GM18951 (cell line): Measurements from ENCODE around the gene KRT13.

Experiments
- POLR2A ChIP-seq: IDR thresholded peaks from 4 replicates; pipeline ENCODE4 v1.6.1; 2011; ENCODE audit warnings: mild to moderate bottlenecking; ENCODE audit not compliant: insufficient read length, insufficient read depth; ENCODE audit errors: extremely low read depth
- in situ Hi-C: fragments of 300-500 bp; cut with MboI; formaldehyde crosslinking; loops from one replicate; pipeline ENCODE4 v1.12.0; 2022; ENCODE audit warnings: low sequenced_read_pairs, mixed read lengths, inconsistent platforms; ENCODE audit not compliant: unreplicated experiment

The KRT13 gene

GRCh38 chr17:41505007-41505808 lies at the start of gene KRT13:
KRT13 (minus strand) TSS chr17:41505612; CDS start chr17:41505550, 62 bp downstream.
- no peak for TF ChIP-seq POLR2A
- in situ Hi-C loops = no loop called here

DNA sequence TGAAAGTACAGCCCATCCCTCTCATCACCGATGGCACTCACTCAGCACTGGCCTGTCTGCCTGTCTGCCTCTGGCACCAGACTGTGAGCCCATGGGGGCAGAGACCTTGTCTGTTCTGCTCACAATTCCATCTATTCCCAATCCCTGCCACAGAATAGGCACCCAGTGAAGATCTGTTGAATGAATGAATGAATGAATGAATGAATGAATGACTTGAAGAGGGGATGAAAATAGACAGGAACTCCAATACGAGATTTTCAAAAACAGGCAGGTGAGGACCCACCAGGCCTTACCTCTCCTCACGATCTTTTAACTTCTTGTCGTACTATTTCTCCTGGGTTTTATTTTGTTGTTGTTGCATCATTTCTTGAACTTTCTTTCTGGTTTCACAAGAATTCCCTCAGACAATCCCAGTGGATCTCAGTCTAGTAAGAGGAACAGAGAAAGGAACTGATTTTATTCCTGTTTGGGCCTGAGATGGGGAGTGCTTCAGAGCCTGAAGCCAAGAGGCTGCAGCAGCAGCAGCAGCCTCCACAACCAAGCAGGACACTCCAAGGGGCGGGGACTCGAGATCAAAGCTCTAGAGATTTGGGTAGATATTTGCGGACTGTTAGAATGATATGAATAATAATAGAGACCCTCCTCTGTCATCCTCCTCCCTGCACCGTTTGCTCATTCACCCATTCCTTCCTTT lies 48.7 kb upstream of the KRT13 start:
- no peak for TF ChIP-seq POLR2A
- in situ Hi-C loops = loop anchor here (10.0 kb wide), 1 partner anchor 111 kb away; no protein-coding TSS in a partner anchor

- TF ChIP-seq POLR2A = no peak
- in situ Hi-C loops = loop anchor here (10.0 kb wide), 1 partner anchor 112 kb away; no protein-coding TSS in a partner anchor
These were observed 47.8 kb upstream of the KRT13 start for GRCh38 chr17:41553176-41553575.

DNA sequence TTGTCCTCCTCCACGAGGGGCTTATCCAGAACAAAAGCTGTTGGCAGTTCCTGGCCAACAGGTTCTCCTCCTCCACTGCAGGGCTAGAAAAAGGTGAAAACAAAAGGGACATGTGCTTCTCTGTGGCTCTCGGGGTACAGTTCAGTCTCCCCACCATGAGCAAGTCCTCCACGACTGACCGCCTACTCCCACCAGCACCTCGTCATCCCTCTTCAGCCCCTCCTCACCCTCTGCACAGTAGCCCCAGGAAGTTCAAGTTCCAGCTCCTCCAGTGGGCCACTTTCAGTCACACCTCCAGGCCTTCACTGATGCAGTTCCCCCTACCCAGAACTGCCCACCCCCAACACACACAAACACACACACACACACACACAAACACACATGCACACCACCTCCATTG lies 47.0 kb upstream of the KRT13 start:
- TF ChIP-seq POLR2A = no peak
- in situ Hi-C loops = loop anchor here (10.0 kb wide), 1 partner anchor 112 kb away; no protein-coding TSS in a partner anchor

- in situ Hi-C loops = loop anchor here (10.0 kb wide), 1 partner anchor 113 kb away; no protein-coding TSS in a partner anchor
These were observed 46.0 kb upstream of the KRT13 start for GRCh38 chr17:41551365-41551764.

DNA sequence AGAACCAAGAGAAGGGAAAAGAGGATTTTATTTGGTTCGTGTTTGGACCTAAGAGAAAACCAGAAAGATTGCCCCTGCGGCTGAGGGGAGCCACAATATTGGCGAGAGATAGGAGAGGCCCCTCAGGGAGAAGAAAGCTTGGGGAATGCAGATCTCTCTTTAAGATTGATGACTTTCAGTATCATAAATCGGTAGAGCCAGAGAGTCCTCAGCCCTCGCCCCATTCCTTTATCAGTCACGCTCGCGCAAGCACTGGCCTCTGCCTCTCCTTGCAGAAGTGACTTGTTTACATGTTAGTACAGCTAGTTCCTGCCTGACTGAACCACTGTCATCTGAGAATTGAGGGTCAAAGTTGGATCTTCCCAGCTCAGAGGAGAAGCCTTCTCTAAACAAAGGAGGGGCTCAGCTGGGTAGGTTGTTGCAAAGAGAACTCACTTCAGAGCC lies 44.2 kb upstream of the KRT13 start:
- in situ Hi-C loops = loop anchor here (10.0 kb wide), 1 partner anchor 115 kb away; no protein-coding TSS in a partner anchor
- no peak for TF ChIP-seq POLR2A

More at GRCh38 chr17:41551365-41551764, 46.0 kb upstream of the KRT13 start:
- no peak for TF ChIP-seq POLR2A

- no peak for TF ChIP-seq POLR2A
- in situ Hi-C loops = no loop called here
These were observed 43.6 kb upstream of the KRT13 start for GRCh38 chr17:41548844-41549595.

DNA sequence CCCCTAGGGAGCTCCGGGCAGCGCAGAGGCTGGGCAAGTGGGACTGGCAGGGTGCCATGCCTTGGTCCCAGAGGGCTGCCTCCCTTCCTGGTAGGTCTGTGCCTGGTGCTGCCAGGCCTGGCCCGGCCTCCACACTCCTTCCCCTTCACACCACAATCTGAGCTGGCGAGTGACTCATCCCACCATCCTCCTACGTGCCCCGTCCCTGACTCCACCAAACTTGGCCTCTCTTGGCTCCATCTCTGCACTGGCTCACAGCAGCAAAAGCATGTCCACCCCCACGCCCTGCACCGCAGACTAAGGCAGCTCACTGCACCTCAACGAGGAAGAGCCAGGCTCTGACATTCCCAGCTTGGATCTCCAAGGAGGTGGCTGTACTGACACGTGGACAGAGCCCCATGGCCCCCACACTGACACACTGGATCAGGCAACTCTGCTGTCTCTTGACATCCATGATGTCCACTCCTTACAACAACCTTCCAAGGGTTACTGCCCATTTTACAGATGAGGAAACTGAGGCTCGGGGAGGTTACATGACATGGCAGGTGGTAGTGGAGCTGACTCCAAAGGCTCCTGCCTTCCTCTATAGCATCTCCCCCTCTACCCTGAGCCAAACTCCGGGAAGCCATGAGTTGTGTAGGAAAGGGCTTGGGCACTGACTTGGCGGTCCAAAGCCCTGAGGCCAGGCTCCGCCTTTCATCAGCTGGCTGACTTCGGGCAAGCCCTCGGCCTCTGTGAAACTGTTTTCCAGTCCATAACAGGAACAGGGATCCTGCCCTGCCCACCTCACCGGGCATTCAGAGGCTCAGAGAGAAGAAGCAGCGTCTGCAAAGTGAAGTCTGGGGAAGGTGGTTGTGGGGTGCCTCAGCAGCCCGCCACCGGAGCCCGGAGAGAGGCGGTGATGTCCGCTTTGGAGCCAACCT lies 42.8 kb upstream of the KRT13 start:
- no peak for TF ChIP-seq POLR2A
- in situ Hi-C loops = no loop called here

- in situ Hi-C loops = no loop called here
- no peak for TF ChIP-seq POLR2A
These were observed 42.0 kb upstream of the KRT13 start for GRCh38 chr17:41547378-41547841.

- in situ Hi-C loops = no loop called here
- no peak for TF ChIP-seq POLR2A
These were observed 41.4 kb upstream of the KRT13 start for GRCh38 chr17:41546819-41547218.

DNA sequence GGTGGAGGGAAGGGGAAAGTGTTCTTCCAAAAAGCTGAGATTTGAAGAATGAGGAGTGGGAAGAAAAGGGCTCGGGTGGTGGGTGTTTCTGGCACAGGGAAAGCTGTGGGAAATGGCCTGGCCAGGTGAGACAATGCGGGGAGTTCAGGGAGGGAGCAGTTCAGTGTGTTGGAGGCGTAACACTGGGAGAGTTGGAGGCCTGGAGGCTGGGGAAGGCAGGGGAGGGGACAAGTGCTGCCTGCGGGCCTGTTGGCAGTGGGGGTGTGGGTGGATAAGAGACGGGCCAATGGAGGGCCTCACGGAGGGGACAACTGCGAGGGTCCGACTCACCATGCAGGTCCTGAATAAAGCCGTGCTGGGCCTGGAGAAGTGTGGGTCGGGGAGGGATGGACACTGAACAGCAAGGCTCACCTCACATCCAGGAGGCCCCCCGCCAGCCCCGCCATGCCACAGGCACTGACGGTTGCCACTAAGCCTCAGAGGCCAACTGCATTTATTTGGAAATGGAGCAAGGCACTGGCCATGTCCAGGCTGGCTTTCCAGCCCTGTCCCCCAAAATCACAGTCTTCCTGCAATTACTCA lies 40.5 kb upstream of the KRT13 start:
- in situ Hi-C loops = no loop called here
- no peak for TF ChIP-seq POLR2A
